GM10248 (cell line): ENCODE data around the gene A2ML1.
"Not testable (repeated sequence)": the region's sequence is repeated elsewhere in the genome, so short reads cannot be mapped to it uniquely, and the experiment has no call there.

ENCODE experiments used
- CTCF ChIA-PET: fragments of 300-600 bp; sonication (Branson Sonifier 250); formaldehyde crosslinking; extraction: SDS; loops from one replicate; lab custom pipeline; 2021; ENCODE audit warnings: antibody characterized with exemption; lab: Yijun Ruan, JAX
- POLR2A ChIA-PET: fragments of 350-650 bp; sonication (Branson Sonifier 250); formaldehyde crosslinking; extraction: SDS; loops from one replicate; lab custom pipeline; 2020; ENCODE audit warnings: antibody characterized with exemption; lab: Yijun Ruan, JAX
- DNase-seq: peaks from one replicate; pipeline ENCODE4 v3.0.0; 2012; ENCODE audit errors: extremely low spot score
- CTCF ChIP-seq: IDR thresholded peaks from 2 replicates; pipeline ENCODE4 v1.5.1; 2012; ENCODE audit warnings: mild to moderate bottlenecking, low read depth; ENCODE audit errors: extremely low read depth, missing control alignments, control extremely low read depth

The A2ML1 gene

GRCh38 chr12:8916154-8916553, 93.7 kb downstream of the A2ML1 start:
- POLR2A ChIA-PET = no interaction called here
- CTCF ChIA-PET = interaction anchor here (1.5 to 3.4 kb wide), 5 partner anchors 26 to 372 kb away, joined by 4 to 11 read pairs (median 5); partner anchors contain the start of gene M6PR
- TF ChIP-seq CTCF = no peak
- no peak for DNase-seq

- no peak for TF ChIP-seq CTCF
- ChIA-PET POLR2A (no interaction called here), CTCF (interaction anchor here (0.8 to 2.5 kb wide), 8 partner anchors 27 to 373 kb away, joined by 3 to 7 read pairs (median 4); partner anchors contain the start of gene M6PR)
- DNase-seq = no peak
Measured at GRCh38 chr12:8917031-8917430, 94.6 kb downstream of the A2ML1 start.

DNA sequence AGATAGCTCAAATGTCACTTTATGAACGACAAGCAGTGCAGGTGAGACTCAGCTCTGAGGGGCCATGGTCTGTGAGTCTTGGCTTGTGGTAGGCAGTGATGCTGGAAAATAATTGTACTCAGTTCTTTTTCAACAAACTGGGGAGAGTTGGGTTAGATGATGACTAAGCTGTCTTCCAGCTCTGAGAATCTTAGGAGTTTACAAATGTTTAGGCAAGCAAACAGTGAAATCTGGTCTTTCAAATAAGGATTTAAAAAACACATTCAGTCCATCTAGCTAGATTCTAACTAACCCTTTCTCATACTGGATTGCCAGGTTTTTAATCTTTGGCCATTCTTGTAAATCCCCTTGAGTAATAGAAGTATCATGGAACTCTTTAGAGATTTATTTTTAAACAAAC, 95.3 kb downstream of the A2ML1 start:
- POLR2A ChIA-PET = no interaction called here
- DNase-seq = no peak
- TF ChIP-seq CTCF = no peak
- CTCF ChIA-PET = interaction anchor here (0.8 to 2.5 kb wide), 8 partner anchors 27 to 374 kb away, joined by 3 to 7 read pairs (median 4); partner anchors contain the start of gene M6PR

DNA sequence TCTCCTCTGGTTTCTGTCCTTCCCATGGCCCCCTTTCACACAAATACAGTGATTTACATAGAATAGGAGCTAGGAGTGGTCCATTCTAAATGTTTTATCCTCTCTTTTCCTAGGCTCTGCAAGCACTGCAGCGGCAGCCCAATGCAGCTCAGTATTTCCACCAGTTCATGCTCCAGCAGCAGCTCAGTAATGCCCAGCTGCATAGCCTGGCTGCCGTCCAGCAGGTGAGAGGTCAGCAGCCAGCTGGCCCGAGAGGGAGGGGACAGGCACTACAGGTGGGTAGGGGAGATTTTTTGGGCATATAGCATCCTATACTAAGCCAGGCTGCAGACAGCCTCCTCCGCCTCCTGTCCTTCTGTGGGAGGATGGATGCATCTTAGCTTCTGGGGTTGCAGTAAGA, 97.2 kb downstream of the A2ML1 start:
- CTCF ChIA-PET = interaction anchor here (1.1 kb wide), 1 partner anchor 29 kb away, joined by 5 read pairs; no protein-coding TSS in a partner anchor

DNA sequence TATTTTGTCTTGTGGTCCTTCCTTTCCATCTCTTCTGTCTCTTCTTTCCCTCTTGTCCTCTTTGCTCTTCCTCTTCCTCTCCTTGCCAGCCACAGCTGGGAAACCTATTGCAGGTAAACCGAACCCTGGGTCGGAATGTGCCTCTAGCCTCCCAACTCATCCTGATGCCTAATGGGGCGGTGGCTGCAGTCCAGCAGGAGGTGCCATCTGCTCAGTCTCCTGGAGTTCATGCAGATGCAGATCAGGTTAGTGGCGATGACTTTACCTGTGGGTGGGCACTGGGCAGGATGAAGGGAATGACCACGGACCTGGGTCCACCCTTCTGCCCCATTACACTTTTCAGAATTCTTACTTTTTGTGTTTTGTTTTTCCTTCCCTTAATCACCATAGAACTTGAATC, 100.1 kb downstream of the A2ML1 start:
- CTCF ChIA-PET = interaction anchor here (1.0 kb wide), 1 partner anchor 27 kb away, joined by 3 read pairs; the partner anchor contains the start of gene M6PR
- TF ChIP-seq CTCF = no peak
- DNase-seq = no peak
- POLR2A ChIA-PET = no interaction called here

More for the DNA sequence above, 97.2 kb downstream of the A2ML1 start:
- POLR2A ChIA-PET, DNase-seq: not testable (repeated sequence)
